NCI-H1048 (cell line): ENCODE measurements around the gene CPNE2.
"Not testable (repeated sequence)": the region's sequence is repeated elsewhere in the genome, so short reads cannot be mapped to it uniquely, and the experiment has no call there.

ENCODE experiments used
- DNase-seq: peaks from one replicate; lab custom pipeline; 2025; lab: John Stamatoyannopoulos, UW

Gene CPNE2

GRCh38 chr16:57098188-57098841 is 5.9 kb downstream of the CPNE2 start:
- DNase-seq, result no peak

DNA sequence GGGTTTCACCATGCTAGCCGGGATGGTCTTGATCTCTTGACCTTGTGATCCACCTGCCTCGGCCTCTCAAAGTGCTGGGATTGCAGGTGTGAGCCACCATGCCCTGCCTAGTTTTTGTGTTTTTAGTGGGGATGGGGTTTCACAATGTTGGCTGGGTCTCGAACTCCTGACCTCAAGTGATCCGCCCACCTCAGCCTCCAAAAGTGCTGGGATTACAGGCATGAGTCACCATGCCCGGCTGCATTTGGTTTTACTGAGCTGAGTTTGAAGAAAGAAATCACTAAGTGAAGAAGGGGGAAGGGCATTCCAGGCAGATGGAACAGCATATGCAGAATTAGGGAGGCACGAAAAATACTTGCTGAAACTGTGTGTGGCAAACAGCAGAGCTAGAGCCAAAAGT is 7.6 kb downstream of the CPNE2 start:
- DNase-seq, result not testable (repeated sequence)

DNA sequence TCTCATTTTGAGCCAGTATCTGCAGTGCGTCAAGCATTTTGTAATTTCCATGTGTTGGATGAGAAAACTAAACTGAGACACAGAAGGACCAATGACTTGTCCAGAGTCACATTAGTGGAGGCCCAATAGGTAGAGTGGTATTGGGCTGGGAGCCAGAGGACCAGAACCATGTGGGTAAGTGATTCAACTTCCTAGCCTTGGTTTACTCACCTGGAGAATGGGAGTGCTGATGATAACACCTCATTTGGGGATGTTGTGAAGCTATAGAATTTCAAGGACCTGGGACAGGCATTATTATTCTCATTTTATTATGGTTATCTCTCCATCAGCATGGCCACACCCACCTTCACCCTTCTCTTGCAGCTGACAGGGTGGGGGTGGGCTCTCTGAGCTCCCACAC is 8.1 kb downstream of the CPNE2 start:
- DNase-seq, result no peak

- no peak for DNase-seq
Measured at GRCh38 chr16:57102888-57103851, 10.8 kb downstream of the CPNE2 start.

- no peak for DNase-seq
Measured at GRCh38 chr16:57104706-57105105, 12.3 kb downstream of the CPNE2 start.

DNA sequence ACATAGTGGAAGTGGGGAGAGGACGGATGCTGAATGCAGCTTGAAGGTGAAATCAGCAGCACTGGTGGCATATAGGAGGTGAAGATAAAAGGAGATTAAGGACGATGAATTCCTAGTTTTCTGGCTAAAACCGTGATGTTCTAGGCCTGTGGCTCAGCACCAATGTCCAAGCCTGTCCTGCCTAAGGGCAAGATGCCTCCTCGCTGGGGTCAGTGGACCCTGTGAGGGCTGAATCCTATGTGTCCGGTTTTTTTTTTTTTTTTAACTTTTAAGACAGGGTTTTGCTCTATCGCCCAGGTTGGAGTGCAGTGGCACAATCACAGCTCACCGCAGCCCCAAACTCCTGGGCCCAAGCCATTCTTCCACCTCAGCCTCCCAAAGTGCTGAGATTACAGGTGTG is 12.8 kb downstream of the CPNE2 start:
- DNase-seq, result no peak

DNA sequence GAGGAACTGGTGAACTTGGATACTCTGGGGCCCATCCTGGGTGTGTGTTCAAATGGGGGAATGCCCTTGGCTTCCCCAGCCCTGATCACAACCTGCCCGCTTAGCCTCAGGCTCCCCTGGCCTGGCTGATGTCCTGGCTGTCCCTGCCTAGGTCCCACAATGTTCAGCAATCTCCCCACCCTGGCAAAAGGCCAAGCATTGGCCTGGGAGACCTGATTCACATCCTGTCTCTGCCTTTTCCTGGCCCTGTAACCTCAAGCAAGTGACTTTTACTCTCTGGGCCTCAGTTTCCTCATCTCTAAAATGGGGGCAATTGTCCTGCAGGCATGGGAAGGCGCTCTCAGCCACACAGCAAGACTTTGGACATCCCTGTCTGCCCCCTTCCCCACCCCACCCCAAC is 14.4 kb downstream of the CPNE2 start:
- no peak for DNase-seq

DNA sequence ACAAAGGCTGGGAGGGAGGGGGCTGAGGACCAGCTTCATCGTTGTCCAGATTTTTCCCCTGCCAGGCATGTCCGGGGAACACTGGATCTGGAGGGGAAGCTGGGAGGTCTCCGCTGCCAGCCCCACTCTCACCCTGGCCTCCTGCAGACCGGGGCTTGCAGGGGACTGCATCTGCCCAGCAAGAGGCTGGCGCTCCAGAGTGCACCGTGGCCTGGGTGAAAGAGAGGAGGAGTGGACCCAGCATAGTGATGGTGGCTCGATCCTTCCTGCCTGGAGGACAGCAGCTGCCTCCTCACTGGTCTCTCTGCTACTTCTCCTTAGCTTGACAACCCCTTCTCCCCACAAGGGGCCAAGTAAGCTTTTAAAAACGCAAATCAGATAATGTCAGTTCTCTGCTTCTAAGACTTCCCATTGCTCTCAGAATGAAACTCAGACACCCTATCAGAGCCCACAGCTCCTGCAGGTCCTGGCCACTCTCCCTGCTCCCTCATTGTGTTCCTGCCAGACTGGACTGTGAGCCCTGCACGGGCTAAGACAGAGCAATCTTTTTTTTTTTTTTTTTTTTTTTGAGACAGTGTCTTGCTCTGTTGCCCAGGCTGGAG is 15.0 kb downstream of the CPNE2 start:
- no peak for DNase-seq

GRCh38 chr16:57108432-57108831 is 16.0 kb downstream of the CPNE2 start:
- no peak for DNase-seq

GRCh38 chr16:57109259-57110105 is 17.1 kb downstream of the CPNE2 start:
- not testable (repeated sequence) for DNase-seq

DNA sequence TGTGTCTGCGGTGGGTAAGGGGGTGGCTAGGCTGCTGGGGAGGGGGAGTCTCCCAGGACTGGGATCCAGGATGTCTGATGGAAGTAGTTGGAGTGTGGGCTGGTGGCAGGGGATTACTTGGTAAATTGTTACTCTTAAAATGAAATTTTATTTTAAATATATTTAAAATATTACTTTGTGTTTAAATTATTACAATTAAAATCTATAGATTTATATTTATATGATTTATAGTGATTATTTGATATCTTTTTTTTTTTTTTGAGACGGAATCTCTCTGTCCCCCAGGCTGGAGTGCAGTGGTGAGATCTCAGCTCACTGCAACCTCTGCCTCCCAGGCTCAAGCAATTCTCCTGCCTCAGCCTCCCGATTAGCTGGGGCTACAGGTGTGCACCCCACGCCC is 18.6 kb downstream of the CPNE2 start:
- DNase-seq, result no peak

GRCh38 chr16:57111420-57111819 is 19.0 kb downstream of the CPNE2 start:
- DNase-seq, result no peak

DNA sequence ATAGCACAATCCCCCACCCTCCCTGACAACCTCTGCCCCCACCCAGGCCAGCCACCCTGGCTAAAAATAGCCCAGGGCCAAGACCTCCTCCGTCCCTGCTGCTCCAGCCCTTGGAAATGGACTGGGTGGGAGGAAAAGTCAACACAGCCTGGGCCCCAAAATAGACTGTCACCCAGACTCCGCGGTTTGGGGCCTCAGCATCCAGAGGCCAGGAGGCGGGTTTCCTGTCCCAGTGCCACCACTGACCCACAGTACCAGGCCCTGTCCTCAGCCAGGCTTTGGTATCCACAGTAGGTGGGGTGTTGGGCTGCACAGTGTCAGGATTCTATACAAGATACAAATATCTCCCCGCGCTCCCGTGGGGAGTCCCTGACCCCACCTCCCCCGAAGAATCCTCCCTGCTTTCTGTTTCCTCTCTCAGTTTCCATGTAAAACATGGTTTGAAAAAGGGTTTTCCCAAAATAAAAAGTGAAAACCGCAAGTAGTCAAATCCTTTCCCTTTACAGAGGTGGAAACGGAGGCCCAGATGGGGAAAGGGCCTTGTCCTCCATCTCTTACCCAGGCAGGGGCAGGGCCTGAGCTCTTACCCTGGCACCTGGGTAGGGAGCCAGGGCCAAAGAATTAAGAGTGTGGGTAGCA is 20.1 kb downstream of the CPNE2 start:
- no peak for DNase-seq

GRCh38 chr16:57113042-57113453 is 20.7 kb downstream of the CPNE2 start:
- no peak for DNase-seq

DNA sequence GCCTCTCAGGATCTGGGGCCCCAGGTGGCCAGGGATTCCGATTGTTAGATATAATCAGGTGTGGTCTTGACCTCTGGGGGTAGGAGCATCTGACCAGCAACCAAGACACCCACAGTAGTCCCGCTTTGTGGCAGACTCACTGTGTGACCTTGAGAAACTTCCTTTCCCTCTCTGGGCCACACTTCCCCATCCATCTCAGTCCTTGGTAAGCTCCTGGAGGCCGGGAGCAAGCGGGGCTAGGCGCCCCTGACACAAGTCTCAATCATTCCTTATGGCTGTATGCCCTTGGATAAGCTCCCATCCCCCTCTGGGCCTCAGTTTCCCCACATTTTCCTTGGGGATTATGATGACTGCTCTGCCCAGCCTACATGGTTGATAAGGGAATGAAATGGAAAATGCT is 21.3 kb downstream of the CPNE2 start:
- DNase-seq, result no peak

- no peak for DNase-seq
Measured at GRCh38 chr16:57115168-57115513, 22.8 kb downstream of the CPNE2 start.

GRCh38 chr16:57115514-57116182 is 23.3 kb downstream of the CPNE2 start:
- no peak for DNase-seq

DNA sequence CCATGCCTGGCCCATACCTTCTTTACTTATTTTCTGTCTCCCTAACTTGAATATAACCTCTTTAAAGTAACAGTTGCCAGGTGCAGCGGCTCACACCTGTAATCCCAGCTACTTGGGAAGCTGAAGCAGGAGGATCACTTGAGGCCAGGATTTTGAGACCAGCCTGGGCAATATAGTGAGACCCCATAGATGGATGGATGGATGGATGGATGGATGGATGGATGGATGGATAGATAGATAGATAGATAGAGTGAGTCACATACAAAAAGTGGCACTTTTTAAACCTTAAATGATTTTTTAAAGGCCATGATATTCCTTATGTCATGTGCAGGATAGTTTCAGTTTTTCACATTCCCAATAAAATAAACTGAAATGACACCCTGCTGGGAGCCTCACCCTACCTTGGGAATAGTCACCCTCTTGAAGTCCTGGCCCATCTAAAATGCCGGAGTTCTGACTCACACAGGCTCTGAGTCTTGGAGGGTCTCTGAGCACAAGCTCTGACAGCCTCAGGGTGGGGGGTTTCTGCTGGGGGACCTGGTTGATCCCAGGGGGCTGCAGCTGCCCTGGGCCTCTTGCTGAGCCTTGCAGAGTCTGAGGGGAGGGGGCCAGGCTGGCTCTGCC is 26.2 kb downstream of the CPNE2 start:
- DNase-seq, result no peak

DNA sequence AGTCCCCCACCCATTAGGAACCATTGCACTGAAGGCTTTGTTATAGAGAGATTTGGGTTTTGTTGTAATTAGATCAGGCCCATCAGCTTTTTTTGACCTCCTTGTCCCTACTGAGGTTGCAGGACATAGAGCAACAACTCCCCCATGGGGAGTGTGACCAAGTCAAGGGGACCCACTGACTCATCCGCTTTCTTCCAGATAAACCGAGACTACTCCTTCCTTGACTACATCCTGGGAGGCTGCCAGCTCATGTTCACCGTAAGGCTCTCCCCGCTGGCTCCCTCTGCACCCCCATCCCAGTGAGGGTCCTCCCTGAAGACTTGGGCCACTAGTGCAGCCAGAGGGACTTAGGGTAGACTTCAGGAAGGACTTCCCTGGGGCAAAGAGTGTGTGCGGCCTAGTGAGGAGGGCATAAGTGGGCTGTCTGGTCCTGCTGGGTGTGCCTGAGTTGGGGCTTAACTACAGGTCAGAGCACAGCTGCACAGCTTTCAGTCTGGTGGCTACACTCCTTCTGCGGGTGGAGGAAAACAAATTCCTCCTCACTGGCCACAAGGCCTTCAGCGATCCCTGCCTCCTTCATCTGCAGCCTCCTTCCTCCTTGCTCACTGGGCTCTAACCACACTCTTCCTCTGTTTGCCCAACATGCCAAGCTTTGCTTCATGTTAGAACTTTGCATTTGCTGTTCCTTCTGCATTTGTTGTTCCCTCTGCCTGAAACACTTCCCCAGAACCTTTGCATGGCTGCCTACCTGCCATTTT is 31.0 kb downstream of the CPNE2 start:
- no peak for DNase-seq
